ENCODE results near the gene AFF1. TPM values are rescaled to one million over a fixed set of nuclear protein-coding genes. Genes with fewer than 3 reads are reported as not detected.

The AFF1 gene
- total and polyA plus RNA-seq, 4 donors = 7.2 to 42.8 (median 21.5) TPM

DNA sequence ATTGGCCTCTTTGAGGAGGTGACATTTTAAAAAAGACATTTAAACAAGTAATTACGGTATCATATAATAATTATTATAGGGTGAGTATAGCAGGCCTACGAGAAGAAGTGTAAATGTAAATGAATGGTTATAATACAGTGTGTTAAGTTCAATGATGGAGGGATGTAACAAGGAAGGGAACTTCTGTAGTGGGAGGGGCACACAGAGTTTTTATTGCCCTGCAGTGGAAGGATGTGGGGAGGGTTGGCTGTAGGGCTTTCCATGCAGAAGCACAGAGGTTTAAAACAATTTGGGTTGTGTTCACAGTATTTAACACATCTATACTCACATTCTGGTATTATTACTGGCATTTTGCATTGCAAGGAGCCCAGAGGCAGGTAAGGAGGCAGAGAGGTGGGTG is 41.1 kb downstream of the AFF1 start (continued):
- TF ChIP-seq, protein P1, sequence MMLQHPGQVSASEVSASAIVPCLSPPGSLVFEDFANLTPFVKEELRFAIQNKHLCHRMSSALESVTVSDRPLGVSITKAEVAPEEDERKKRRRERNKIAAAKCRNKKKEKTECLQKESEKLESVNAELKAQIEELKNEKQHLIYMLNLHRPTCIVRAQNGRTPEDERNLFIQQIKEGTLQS (IDR thresholded peaks at IDR 0.05) = no peak
- TF ChIP-seq SP1 (IDR thresholded peaks at IDR 0.05) = no peak
- TF ChIP-seq, protein P2, sequence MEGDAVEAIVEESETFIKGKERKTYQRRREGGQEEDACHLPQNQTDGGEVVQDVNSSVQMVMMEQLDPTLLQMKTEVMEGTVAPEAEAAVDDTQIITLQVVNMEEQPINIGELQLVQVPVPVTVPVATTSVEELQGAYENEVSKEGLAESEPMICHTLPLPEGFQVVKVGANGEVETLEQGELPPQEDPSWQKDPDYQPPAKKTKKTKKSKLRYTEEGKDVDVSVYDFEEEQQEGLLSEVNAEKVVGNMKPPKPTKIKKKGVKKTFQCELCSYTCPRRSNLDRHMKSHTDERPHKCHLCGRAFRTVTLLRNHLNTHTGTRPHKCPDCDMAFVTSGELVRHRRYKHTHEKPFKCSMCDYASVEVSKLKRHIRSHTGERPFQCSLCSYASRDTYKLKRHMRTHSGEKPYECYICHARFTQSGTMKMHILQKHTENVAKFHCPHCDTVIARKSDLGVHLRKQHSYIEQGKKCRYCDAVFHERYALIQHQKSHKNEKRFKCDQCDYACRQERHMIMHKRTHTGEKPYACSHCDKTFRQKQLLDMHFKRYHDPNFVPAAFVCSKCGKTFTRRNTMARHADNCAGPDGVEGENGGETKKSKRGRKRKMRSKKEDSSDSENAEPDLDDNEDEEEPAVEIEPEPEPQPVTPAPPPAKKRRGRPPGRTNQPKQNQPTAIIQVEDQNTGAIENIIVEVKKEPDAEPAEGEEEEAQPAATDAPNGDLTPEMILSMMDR (IDR thresholded peaks at IDR 0.05; ENCODE audit: low read depth, low read length, missing input control) = no peak

DNA sequence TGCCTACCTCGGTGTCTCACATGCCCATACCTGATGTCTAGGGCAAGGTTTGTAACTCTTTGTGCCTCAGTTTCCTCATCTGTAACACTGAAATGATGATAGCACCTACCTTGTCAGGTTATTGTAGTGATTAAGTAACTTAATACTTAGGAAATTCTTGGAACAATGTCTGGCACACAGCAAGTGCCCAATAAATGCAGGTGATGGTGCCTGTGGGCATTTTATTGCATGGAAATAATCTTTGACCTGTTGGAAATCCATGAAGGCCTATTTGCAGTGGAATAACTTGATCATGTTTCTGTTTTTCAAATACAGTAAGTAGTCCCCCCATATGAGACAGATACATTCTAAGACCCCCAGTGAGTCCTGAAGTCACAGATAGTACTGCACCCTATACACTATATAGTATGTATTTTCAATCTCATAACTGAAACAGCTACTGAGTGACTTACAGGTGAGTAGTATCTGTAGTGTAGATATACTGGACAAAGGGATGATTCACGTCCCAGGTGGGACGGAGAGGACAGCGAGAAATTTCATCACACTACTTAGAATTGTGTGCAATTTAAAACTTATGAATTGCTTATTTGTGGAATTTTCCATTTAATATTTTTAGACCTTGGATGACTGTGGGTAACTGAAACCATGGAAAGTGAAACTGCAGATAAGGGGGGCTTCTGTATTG is 42.1 kb downstream of the AFF1 start:
- H3K27ac ChIP-seq (ENCODE audit: low read depth in 1 of 2, low read length in 2 of 2) = peak overlapping the region; percentile 77 to 81
- no peak for DNase-seq (ENCODE audit: low spot score)
- no peaks in the 10 kb centered on the region for H3K9me3 ChIP-seq (ENCODE audit: control insufficient read depth in 4 of 4, low read length in 3 of 4)
- peaks cover 1 to 36% (median 25%) of the 10 kb centered on the region in 4 donors for H3K4me1 ChIP-seq (ENCODE audit: control insufficient read depth in 4 of 4, insufficient read depth in 4 of 4, low read length in 3 of 4)
- 83% methylated on average over 4 of the region's 4 CpGs for WGBS
- no peaks in the 10 kb centered on the region for H3K36me3 ChIP-seq (ENCODE audit: control insufficient read depth in 4 of 4, insufficient read depth in 3 of 4, low read depth in 1 of 4, low read length in 3 of 4)
- no peak for TF ChIP-seq RXRA (IDR thresholded peaks at IDR 0.05)
- no peak overlapping the region for H3K4me3 ChIP-seq (ENCODE audit: low read depth in 1 of 3, low read length in 3 of 3)
- H3K9ac ChIP-seq (ENCODE audit: low read depth in 1 of 2, low read length in 2 of 2) = no peak overlapping the region
- H3K27me3 ChIP-seq (ENCODE audit: control insufficient read depth in 4 of 4, insufficient read depth in 4 of 4, low read length in 3 of 4) = no peaks in the 10 kb centered on the region

DNA sequence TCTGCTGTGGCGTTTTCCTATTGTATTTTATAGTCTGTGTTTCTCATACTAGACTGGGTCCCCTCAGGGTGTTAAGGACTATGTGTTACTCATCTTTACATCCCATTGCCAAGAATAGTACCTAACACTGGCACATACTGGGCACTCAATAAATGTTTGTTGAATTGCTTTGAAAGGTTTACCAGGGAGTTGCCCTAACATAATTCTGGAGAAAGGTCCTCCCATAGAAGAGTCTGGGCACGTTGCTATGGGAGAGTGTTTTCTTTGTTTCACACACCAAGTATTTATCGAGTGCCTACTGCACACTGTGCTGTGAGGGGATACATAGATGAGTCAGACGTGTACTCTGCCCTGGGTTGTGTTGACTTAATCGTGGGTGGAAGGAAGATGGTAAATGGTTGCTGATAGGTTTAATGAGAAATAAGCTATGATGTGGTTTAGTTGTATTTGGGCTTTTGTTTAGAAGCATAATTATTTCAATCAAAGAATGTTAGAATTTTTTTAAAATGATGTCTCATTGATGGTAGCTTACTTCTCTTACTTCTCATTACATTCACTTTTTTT is 42.9 kb downstream of the AFF1 start:
- Histone ChIP-seq H3K9me3 (ENCODE audit: control insufficient read depth in 4 of 4, low read length in 3 of 4) (no peaks in the 10 kb centered on the region), H3K4me1 (ENCODE audit: control insufficient read depth in 4 of 4, insufficient read depth in 4 of 4, low read length in 3 of 4) (peaks cover 1 to 34% (median 20%) of the 10 kb centered on the region in 4 donors), H3K36me3 (ENCODE audit: control insufficient read depth in 4 of 4, insufficient read depth in 3 of 4, low read depth in 1 of 4, low read length in 3 of 4) (no peaks in the 10 kb centered on the region), H3K9ac (ENCODE audit: low read depth in 1 of 2, low read length in 2 of 2) (no peak overlapping the region), H3K27ac (ENCODE audit: low read depth in 1 of 2, low read length in 2 of 2) (peak overlapping the region; percentile 77 to 81), H3K4me3 (ENCODE audit: low read depth in 1 of 3, low read length in 3 of 3) (no peak overlapping the region), H3K27me3 (ENCODE audit: control insufficient read depth in 4 of 4, insufficient read depth in 4 of 4, low read length in 3 of 4) (no peaks in the 10 kb centered on the region)
- TF ChIP-seq FOXA1 (IDR thresholded peaks at IDR 0.05) = peak; percentile 98
- no peak for TF ChIP-seq NR2F2 (IDR thresholded peaks at IDR 0.05)
- TF ChIP-seq HNF4G (IDR thresholded peaks at IDR 0.05) = peak; percentile 77
- no peak for TF ChIP-seq TAF1 (conservative IDR thresholded peaks at IDR 0.05)
- TF ChIP-seq, protein P1 (IDR thresholded peaks at IDR 0.05) = peak; percentile 97
- peak; percentile 100 for TF ChIP-seq JUND (IDR thresholded peaks at IDR 0.05)
- TF ChIP-seq RXRA (IDR thresholded peaks at IDR 0.05) = peak; percentile 34 to 83
- TF ChIP-seq, protein P2 (IDR thresholded peaks at IDR 0.05; ENCODE audit: low read depth, low read length, missing input control) = no peak
- peak; percentile 58 to 94 for TF ChIP-seq EGR1 (IDR thresholded peaks at IDR 0.05; ENCODE audit: low read depth in 2 of 2)
- TF ChIP-seq, protein P3, sequence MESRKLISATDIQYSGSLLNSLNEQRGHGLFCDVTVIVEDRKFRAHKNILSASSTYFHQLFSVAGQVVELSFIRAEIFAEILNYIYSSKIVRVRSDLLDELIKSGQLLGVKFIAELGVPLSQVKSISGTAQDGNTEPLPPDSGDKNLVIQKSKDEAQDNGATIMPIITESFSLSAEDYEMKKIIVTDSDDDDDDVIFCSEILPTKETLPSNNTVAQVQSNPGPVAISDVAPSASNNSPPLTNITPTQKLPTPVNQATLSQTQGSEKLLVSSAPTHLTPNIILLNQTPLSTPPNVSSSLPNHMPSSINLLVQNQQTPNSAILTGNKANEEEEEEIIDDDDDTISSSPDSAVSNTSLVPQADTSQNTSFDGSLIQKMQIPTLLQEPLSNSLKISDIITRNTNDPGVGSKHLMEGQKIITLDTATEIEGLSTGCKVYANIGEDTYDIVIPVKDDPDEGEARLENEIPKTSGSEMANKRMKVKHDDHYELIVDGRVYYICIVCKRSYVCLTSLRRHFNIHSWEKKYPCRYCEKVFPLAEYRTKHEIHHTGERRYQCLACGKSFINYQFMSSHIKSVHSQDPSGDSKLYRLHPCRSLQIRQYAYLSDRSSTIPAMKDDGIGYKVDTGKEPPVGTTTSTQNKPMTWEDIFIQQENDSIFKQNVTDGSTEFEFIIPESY (IDR thresholded peaks at IDR 0.05) = peak; percentile 92
- TF ChIP-seq, protein P4, sequence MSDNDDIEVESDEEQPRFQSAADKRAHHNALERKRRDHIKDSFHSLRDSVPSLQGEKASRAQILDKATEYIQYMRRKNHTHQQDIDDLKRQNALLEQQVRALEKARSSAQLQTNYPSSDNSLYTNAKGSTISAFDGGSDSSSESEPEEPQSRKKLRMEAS (IDR thresholded peaks at IDR 0.05) = peak; percentile 72
- TF ChIP-seq, protein P5, sequence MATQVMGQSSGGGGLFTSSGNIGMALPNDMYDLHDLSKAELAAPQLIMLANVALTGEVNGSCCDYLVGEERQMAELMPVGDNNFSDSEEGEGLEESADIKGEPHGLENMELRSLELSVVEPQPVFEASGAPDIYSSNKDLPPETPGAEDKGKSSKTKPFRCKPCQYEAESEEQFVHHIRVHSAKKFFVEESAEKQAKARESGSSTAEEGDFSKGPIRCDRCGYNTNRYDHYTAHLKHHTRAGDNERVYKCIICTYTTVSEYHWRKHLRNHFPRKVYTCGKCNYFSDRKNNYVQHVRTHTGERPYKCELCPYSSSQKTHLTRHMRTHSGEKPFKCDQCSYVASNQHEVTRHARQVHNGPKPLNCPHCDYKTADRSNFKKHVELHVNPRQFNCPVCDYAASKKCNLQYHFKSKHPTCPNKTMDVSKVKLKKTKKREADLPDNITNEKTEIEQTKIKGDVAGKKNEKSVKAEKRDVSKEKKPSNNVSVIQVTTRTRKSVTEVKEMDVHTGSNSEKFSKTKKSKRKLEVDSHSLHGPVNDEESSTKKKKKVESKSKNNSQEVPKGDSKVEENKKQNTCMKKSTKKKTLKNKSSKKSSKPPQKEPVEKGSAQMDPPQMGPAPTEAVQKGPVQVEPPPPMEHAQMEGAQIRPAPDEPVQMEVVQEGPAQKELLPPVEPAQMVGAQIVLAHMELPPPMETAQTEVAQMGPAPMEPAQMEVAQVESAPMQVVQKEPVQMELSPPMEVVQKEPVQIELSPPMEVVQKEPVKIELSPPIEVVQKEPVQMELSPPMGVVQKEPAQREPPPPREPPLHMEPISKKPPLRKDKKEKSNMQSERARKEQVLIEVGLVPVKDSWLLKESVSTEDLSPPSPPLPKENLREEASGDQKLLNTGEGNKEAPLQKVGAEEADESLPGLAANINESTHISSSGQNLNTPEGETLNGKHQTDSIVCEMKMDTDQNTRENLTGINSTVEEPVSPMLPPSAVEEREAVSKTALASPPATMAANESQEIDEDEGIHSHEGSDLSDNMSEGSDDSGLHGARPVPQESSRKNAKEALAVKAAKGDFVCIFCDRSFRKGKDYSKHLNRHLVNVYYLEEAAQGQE (IDR thresholded peaks at IDR 0.05) = peak; percentile 90
- peak; percentile 98 for TF ChIP-seq FOXA2 (IDR thresholded peaks at IDR 0.05)
- TF ChIP-seq GABPA (IDR thresholded peaks at IDR 0.05 in 1 of 2, conservative IDR thresholded peaks at IDR 0.05 in 1 of 2) = no peak
- peak; percentile 80 for TF ChIP-seq YY1 (IDR thresholded peaks at IDR 0.05)
- peak; percentile 92 to 96 for TF ChIP-seq HNF4A (conservative IDR thresholded peaks at IDR 0.05)
- peak; percentile 80 for TF ChIP-seq SP1 (IDR thresholded peaks at IDR 0.05)
- TF ChIP-seq RAD21 (IDR thresholded peaks at IDR 0.05) = peak; percentile 50 to 52
- 27% methylated on average over 5 of the region's 5 CpGs for WGBS
- DNase-seq (ENCODE audit: low spot score) = no peak

Measured in liver (tissue), 9 donors.